HG02885 (cell line): Measurements from ENCODE around the gene POU2F2.

ENCODE experiments used
- ATAC-seq: cut with Tn5 transposase; IDR thresholded peaks from one replicate; pipeline ENCODE4 v1.9.1; 2021; ENCODE audit warnings: mild to moderate bottlenecking; ENCODE audit not compliant: unreplicated experiment, poor library complexity

Gene POU2F2

GRCh38 chr19:42132030-42132628 is at the start of gene POU2F2:
Gene POU2F2, minus strand, starts transcription at chr19:42132446. Its CDS starts 35 bp downstream, at chr19:42132411.
- peak; percentile 54 for ATAC-seq

- ATAC-seq: no peak
These were observed 46.8 kb upstream of the POU2F2 start for GRCh38 chr19:42178791-42179674.

GRCh38 chr19:42177686-42178019 is 45.4 kb upstream of the POU2F2 start:
- ATAC-seq: no peak

- ATAC-seq: no peak
These were observed 44.9 kb upstream of the POU2F2 start for GRCh38 chr19:42176990-42177685.

- no peak for ATAC-seq
These were observed 44.4 kb upstream of the POU2F2 start for GRCh38 chr19:42176649-42176989.

GRCh38 chr19:42175952-42176648 is 43.9 kb upstream of the POU2F2 start:
- ATAC-seq: no peak

- ATAC-seq: no peak
These were observed 42.9 kb upstream of the POU2F2 start for GRCh38 chr19:42174958-42175734.

- ATAC-seq: no peak
These were observed 41.9 kb upstream of the POU2F2 start for GRCh38 chr19:42174188-42174587.

- ATAC-seq: no peak
These were observed 41.4 kb upstream of the POU2F2 start for GRCh38 chr19:42173695-42174094.

- no peak for ATAC-seq
These were observed 40.0 kb upstream of the POU2F2 start for GRCh38 chr19:42172261-42172660.

- no peak for ATAC-seq
These were observed 38.5 kb upstream of the POU2F2 start for GRCh38 chr19:42170715-42171114.

GRCh38 chr19:42169486-42170413 is 37.5 kb upstream of the POU2F2 start:
- no peak for ATAC-seq

- no peak for ATAC-seq
These were observed 36.0 kb upstream of the POU2F2 start for GRCh38 chr19:42168206-42168605.

GRCh38 chr19:42166316-42166715 is 34.1 kb upstream of the POU2F2 start:
- ATAC-seq: no peak

GRCh38 chr19:42165146-42165545 is 32.9 kb upstream of the POU2F2 start:
- no peak for ATAC-seq

- ATAC-seq: no peak
These were observed 29.5 kb upstream of the POU2F2 start for GRCh38 chr19:42161616-42162263.

GRCh38 chr19:42159942-42160341 is 27.7 kb upstream of the POU2F2 start:
- ATAC-seq: no peak

- ATAC-seq: no peak
These were observed 26.7 kb upstream of the POU2F2 start for GRCh38 chr19:42158926-42159325.

- no peak for ATAC-seq
These were observed 24.3 kb upstream of the POU2F2 start for GRCh38 chr19:42156571-42156970.
